Stomach (tissue), 9 donors: Measurements from ENCODE around the gene MDH1. TPM values are rescaled to one million over a fixed set of nuclear protein-coding genes. Genes with fewer than 3 reads are reported as not detected.

Experiments used
- DNase-seq, 2 donors: peaks; one replicate each; pipeline versions ENCODE4 v3.0.0 to v3.0.0-alpha.2; 2013 to 2019
- H3K27ac ChIP-seq, 5 donors: fragments of 200-600 bp in 4 of 5; sonication (generic) in 4 of 5; one replicate each; pipeline ENCODE4 v1.5.1; 2013 to 2019; ENCODE audit warnings: mild to moderate bottlenecking in 1 of 5, moderate library complexity in 1 of 5
- H3K27me3 ChIP-seq, 3 donors: fragments of 200-600 bp; sonication (generic); one replicate each; pipeline ENCODE4 v1.5.1; 2017 to 2019; ENCODE audit warnings: mixed run types in 1 of 3
- H3K36me3 ChIP-seq, 4 donors: fragments of 200-600 bp; sonication (generic); 1 replicate in 3 of 4; 2 replicates in 1 of 4; pipeline ENCODE4 v1.5.1; 2016 to 2019
- H3K4me1 ChIP-seq, 4 donors: fragments of 200-600 bp; sonication (generic); one replicate each; pipeline ENCODE4 v1.5.1; 2016 to 2019
- H3K4me3 ChIP-seq, 4 donors: fragments of 200-600 bp; sonication (generic) in 3 of 4; one replicate each; pipeline ENCODE4 v1.5.1; 2016 to 2019; ENCODE audit warnings: mild to moderate bottlenecking in 1 of 4
- H3K9me3 ChIP-seq, 4 donors: fragments of 200-600 bp; sonication (generic); one replicate each; pipeline ENCODE4 v1.5.1; 2016 to 2019
- CTCF ChIP-seq, 7 experiments: fragments of 450-650 bp in 4 of 7; fragments of 200-600 bp in 3 of 7; sonication (generic) in 3 of 7; IDR thresholded peaks; one replicate each; pipeline ENCODE4 v1.5.1; 2016 to 2019; ENCODE audit warnings: antibody characterized with exemption in 7 of 7, control low read depth in 2 of 7, mild to moderate bottlenecking in 1 of 7
- EP300 ChIP-seq: sonication (generic); formaldehyde crosslinking; IDR thresholded peaks from one replicate; pipeline ENCODE4 v1.6.1; 2017; ENCODE audit warnings: antibody characterized with exemption
- POLR2A ChIP-seq, 4 donors: fragments of 450-650 bp; IDR thresholded peaks; one replicate each; pipeline ENCODE4 v1.6.1; 2016; ENCODE audit warnings: antibody characterized with exemption in 4 of 4, control low read depth in 2 of 4, mild to moderate bottlenecking in 1 of 4, moderate library complexity in 1 of 4
- POLR2AphosphoS5 ChIP-seq, 3 donors: sonication (generic); formaldehyde crosslinking; IDR thresholded peaks; one replicate each; pipeline ENCODE4 v1.6.1; 2016; ENCODE audit warnings: antibody characterized with exemption in 3 of 3
- WGBS, 5 donors: extraction: QIAGEN DNeasy Blood & Tissue Kit in 3 of 5; methylation state at CpG; one replicate each; pipeline versions ENCODE4 v1.1.5 to v1.1.7; 2013 to 2018; 5-methylcytosine and 5-hydroxymethylcytosine counted together
- intact Hi-C: fragments of 100-400 bp; cut with DNase I; formaldehyde crosslinking; loops from one replicate; pipeline ENCODE4 v1.15.1; 2023; ENCODE audit warnings: low total_unique reads
- polyA plus RNA-seq, 3 donors: library from polyadenylated mRNA; stranded (reverse); fragments of 200-250 nt; gene quantifications; one replicate each; pipeline ENCODE4 v1.2.3, GENCODE V29; 2013
- total RNA-seq, 5 donors: library from RNA; depleted of rRNA; stranded (reverse); fragments of >200 nt; gene quantifications; one replicate each; pipeline versions ENCODE4 v1.1.0 to v1.2.3, GENCODE V29; 2014 to 2016
- donor health status: healthy with polysubstance abuse.
- donor health status: Bipolar disorder and iron deficiency.
- donor health status: healthy.

The MDH1 gene
- total and polyA plus RNA-seq, 8 donors, result 34.2 to 326 (median 218) TPM

GRCh38 chr2:63614448-63614968 is 25.7 kb downstream of the MDH1 start:
- 92 to 95% (median 94%) methylated on average over 2 of the region's 2 CpGs for WGBS, 5 donors
- Histone ChIP-seq H3K4me3 (no peak overlapping the region), H3K27ac (no peak overlapping the region), H3K36me3 (no peaks in the 10 kb centered on the region), H3K27me3 (no peaks in the 10 kb centered on the region), H3K4me1 (no peaks in the 10 kb centered on the region), H3K9me3 (no peaks in the 10 kb centered on the region)
- TF ChIP-seq POLR2AphosphoS5 (IDR thresholded peaks at IDR 0.05), result no peak
- no peak for TF ChIP-seq POLR2A (IDR thresholded peaks at IDR 0.05)
- TF ChIP-seq CTCF (IDR thresholded peaks at IDR 0.05), result no peak
- TF ChIP-seq EP300, result no peak
- intact Hi-C loops, result no loop called here
- no peak for DNase-seq

GRCh38 chr2:63614983-63615945 is 26.5 kb downstream of the MDH1 start:
- Histone ChIP-seq H3K4me3 (no peak overlapping the region), H3K27ac (no peak overlapping the region), H3K9me3 (peaks cover 0 to 2% (median under 1%) of the 10 kb centered on the region in 4 donors), H3K4me1 (no peaks in the 10 kb centered on the region), H3K36me3 (no peaks in the 10 kb centered on the region), H3K27me3 (no peaks in the 10 kb centered on the region)
- intact Hi-C loops, result no loop called here
- WGBS, 5 donors, result 59 to 69% (median 64%) methylated on average over 9 of the region's 9 CpGs
- no peak for DNase-seq
- TF ChIP-seq CTCF (IDR thresholded peaks at IDR 0.05) (no peak), POLR2A (IDR thresholded peaks at IDR 0.05) (no peak), EP300 (no peak), POLR2AphosphoS5 (IDR thresholded peaks at IDR 0.05) (no peak)

- Histone ChIP-seq H3K4me3 (no peak overlapping the region), H3K9me3 (peaks cover 0 to 7% (median 2%) of the 10 kb centered on the region in 4 donors), H3K27me3 (no peaks in the 10 kb centered on the region), H3K4me1 (no peaks in the 10 kb centered on the region), H3K36me3 (no peaks in the 10 kb centered on the region), H3K27ac (no peak overlapping the region)
- WGBS, 5 donors, result 56 to 77% (median 62%) methylated on average over 1 of the region's 1 CpG
- TF ChIP-seq EP300, result no peak
- no peak for TF ChIP-seq POLR2AphosphoS5 (IDR thresholded peaks at IDR 0.05)
- no peak for TF ChIP-seq POLR2A (IDR thresholded peaks at IDR 0.05)
- no peak for TF ChIP-seq CTCF (IDR thresholded peaks at IDR 0.05)
- intact Hi-C loops, result no loop called here
- no peak for DNase-seq
Measured at GRCh38 chr2:63617366-63617765, 28.6 kb downstream of the MDH1 start.

GRCh38 chr2:63619328-63619727 is 30.6 kb downstream of the MDH1 start:
- no peaks in the 10 kb centered on the region for H3K27me3 ChIP-seq
- H3K27ac ChIP-seq, result no peak overlapping the region
- no peaks in the 10 kb centered on the region for H3K4me1 ChIP-seq
- DNase-seq, result no peak
- peaks cover 0 to 7% (median 2%) of the 10 kb centered on the region in 4 donors for H3K9me3 ChIP-seq
- no peak overlapping the region for H3K4me3 ChIP-seq
- no peak for TF ChIP-seq CTCF (IDR thresholded peaks at IDR 0.05)
- TF ChIP-seq POLR2A (IDR thresholded peaks at IDR 0.05), result no peak
- TF ChIP-seq EP300, result no peak
- TF ChIP-seq POLR2AphosphoS5 (IDR thresholded peaks at IDR 0.05), result no peak
- intact Hi-C loops, result no loop called here
- H3K36me3 ChIP-seq, result no peaks in the 10 kb centered on the region
- whole genome bisulfite sequencing, 5 donors, result 90 to 93% (median 91%) methylated on average over 2 of the region's 2 CpGs
